DND-41 (cell line): ENCODE data around the gene HLCS.

Source experiments
- ATAC-seq: fragments of 200-7000 bp; cut with Tn5 transposase; 3 replicates; pipeline ENCODE4 v1.9.1; 2021; ENCODE audit warnings: low read depth; ENCODE audit not compliant: insufficient read depth
- DNase-seq: peaks from one replicate; pipeline ENCODE4 v3.0.0-alpha.2; 2020
- H2AFZ ChIP-seq: 2 replicates; pipeline ENCODE4 v1.6.0; 2012; ENCODE audit warnings: low read depth, low read length
- H3K27ac ChIP-seq: 2 replicates; pipeline ENCODE4 v1.5.1; 2012; ENCODE audit warnings: low read length, inconsistent platforms
- H3K27me3 ChIP-seq: fragments of 200-600 bp; sonication (generic); 2 replicates; pipeline ENCODE4 v1.6.0; 2012; ENCODE audit warnings: low read length, mild to moderate bottlenecking, inconsistent platforms; ENCODE audit not compliant: insufficient read depth, poor library complexity
- H3K36me3 ChIP-seq: 2 replicates; pipeline ENCODE4 v1.5.1; 2012; ENCODE audit warnings: low read length, inconsistent platforms; ENCODE audit not compliant: insufficient read depth
- H3K4me1 ChIP-seq: 2 replicates; pipeline ENCODE4 v1.5.1; 2012; ENCODE audit warnings: mild to moderate bottlenecking, low read length; ENCODE audit not compliant: insufficient read depth
- H3K4me2 ChIP-seq: 2 replicates; pipeline ENCODE4 v1.6.0; 2012; ENCODE audit warnings: mild to moderate bottlenecking, moderate library complexity, low read length, inconsistent platforms; ENCODE audit not compliant: insufficient read depth
- H3K4me3 ChIP-seq, 2 experiments: fragments of 200-600 bp in 1 of 2; shearing (Covaris generic) in 1 of 2; 2 replicates each; pipeline ENCODE4 v1.5.1; 2012 to 2016; ENCODE audit warnings: inconsistent platforms in 2 of 2, low read length in 2 of 2, mild to moderate bottlenecking in 2 of 2, low read depth in 1 of 2, moderate library complexity in 1 of 2
- H3K79me2 ChIP-seq: 2 replicates; pipeline ENCODE4 v1.6.0; 2012; ENCODE audit warnings: low read length, inconsistent platforms; ENCODE audit not compliant: insufficient read depth
- H3K9ac ChIP-seq: 2 replicates; pipeline ENCODE4 v1.6.0; 2012; ENCODE audit warnings: low read depth, mild to moderate bottlenecking, inconsistent platforms, low read length, moderate library complexity
- H3K9me3 ChIP-seq: 2 replicates; pipeline ENCODE4 v1.5.1; 2012; ENCODE audit warnings: low read length, moderate library complexity, mild to moderate bottlenecking, inconsistent platforms; ENCODE audit not compliant: insufficient read depth, severe bottlenecking
- H4K20me1 ChIP-seq: 2 replicates; pipeline ENCODE4 v1.6.0; 2012; ENCODE audit warnings: low read length; ENCODE audit not compliant: insufficient read depth
- EZH2 ChIP-seq: IDR thresholded peaks from 3 replicates; pipeline ENCODE4 v1.6.1; 2012; ENCODE audit warnings: borderline replicate concordance, low read depth, mild to moderate bottlenecking, moderate library complexity, low read length, inconsistent platforms; ENCODE audit not compliant: severe bottlenecking
- TF ChIP-seq, protein P1 (sequence below): IDR thresholded peaks from 2 replicates; pipeline ENCODE4 v1.5.1; 2012; ENCODE audit warnings: borderline replicate concordance, low read length, moderate library complexity, mild to moderate bottlenecking; ENCODE audit not compliant: poor library complexity, severe bottlenecking; ENCODE audit errors: extremely low read depth

Gene HLCS

DNA sequence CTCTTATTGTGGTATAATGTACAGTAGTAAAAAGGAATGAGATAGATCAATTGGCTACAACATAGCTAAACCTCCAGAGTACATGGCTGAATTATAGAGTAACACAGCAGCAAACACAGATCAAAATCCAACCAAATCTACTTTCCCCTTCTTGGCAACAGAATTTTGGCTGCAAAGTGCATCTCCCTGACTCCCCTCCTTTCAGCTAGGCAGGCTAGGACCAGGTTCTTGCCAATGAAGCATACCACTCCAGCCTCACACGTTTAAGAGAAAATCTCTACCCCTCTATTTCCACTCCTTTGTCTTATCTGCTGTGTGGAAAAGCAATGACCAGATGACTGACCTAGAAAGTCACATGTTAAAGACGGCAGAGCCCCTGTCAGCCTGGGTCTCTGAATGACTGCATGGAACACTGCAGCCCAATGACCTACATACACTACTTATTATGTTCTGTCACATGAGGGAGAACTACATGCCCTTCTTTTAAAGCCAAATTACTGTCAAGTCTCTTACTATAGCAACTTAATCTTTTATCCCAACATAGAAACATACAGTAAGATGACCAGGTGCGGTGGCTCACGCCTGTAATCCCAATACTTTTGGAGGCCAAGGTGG, 99.1 kb downstream of the HLCS start:
- H3K36me3 ChIP-seq, result no peaks in the 10 kb centered on the region
- TF ChIP-seq, protein P1, sequence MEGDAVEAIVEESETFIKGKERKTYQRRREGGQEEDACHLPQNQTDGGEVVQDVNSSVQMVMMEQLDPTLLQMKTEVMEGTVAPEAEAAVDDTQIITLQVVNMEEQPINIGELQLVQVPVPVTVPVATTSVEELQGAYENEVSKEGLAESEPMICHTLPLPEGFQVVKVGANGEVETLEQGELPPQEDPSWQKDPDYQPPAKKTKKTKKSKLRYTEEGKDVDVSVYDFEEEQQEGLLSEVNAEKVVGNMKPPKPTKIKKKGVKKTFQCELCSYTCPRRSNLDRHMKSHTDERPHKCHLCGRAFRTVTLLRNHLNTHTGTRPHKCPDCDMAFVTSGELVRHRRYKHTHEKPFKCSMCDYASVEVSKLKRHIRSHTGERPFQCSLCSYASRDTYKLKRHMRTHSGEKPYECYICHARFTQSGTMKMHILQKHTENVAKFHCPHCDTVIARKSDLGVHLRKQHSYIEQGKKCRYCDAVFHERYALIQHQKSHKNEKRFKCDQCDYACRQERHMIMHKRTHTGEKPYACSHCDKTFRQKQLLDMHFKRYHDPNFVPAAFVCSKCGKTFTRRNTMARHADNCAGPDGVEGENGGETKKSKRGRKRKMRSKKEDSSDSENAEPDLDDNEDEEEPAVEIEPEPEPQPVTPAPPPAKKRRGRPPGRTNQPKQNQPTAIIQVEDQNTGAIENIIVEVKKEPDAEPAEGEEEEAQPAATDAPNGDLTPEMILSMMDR, result no peak
- ATAC-seq (no peak), DNase-seq (no peak)
- H3K79me2 ChIP-seq, result no peaks in the 10 kb centered on the region
- H3K9me3 ChIP-seq, result no peaks in the 10 kb centered on the region
- H4K20me1 ChIP-seq, result no peaks in the 10 kb centered on the region
- no peak overlapping the region for H2AFZ ChIP-seq
- H3K27me3 ChIP-seq, result no peaks in the 10 kb centered on the region
- H3K9ac ChIP-seq, result no peak overlapping the region
- H3K4me1 ChIP-seq, result no peaks in the 10 kb centered on the region
- no peak overlapping the region for H3K27ac ChIP-seq
- no peak overlapping the region for H3K4me3 ChIP-seq
- no peak overlapping the region for H3K4me2 ChIP-seq

GRCh38 chr21:36866419-36866818, 100.0 kb downstream of the HLCS start:
- H3K4me3 ChIP-seq, result no peak overlapping the region
- TF ChIP-seq, protein P1, result no peak
- TF ChIP-seq EZH2, result no peak
- ATAC-seq, result no peak
- no peak overlapping the region for H2AFZ ChIP-seq
- no peaks in the 10 kb centered on the region for H3K9me3 ChIP-seq
- no peak overlapping the region for H3K4me2 ChIP-seq
- H3K27me3 ChIP-seq, result no peaks in the 10 kb centered on the region
- no peak overlapping the region for H3K9ac ChIP-seq
- no peak overlapping the region for H3K27ac ChIP-seq
- no peaks in the 10 kb centered on the region for H3K36me3 ChIP-seq
- DNase-seq, result no peak
- no peaks in the 10 kb centered on the region for H4K20me1 ChIP-seq
- no peaks in the 10 kb centered on the region for H3K79me2 ChIP-seq
- no peaks in the 10 kb centered on the region for H3K4me1 ChIP-seq

DNA sequence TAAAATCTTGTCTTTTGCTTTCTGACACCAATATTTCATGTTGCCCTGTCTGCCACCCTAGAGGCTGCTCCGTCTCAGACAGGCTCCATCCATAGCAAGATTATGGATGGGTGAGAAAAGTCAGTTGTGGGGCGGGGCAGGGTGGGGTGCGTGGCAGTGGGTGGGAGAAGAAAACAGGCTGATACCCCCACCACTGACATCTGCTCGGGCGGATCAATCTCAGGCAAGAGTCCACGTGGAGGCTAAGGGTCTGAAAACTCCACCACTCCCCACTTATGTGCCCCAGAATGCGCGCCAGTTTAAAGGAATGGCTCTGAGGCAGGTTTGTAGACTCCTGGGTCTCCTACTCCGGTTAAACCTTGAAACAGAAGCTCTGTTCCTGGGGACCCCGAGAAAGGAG, 101.5 kb downstream of the HLCS start:
- no peak overlapping the region for H3K4me3 ChIP-seq
- H4K20me1 ChIP-seq, result no peaks in the 10 kb centered on the region
- no peak overlapping the region for H3K4me2 ChIP-seq
- H3K27ac ChIP-seq, result no peak overlapping the region
- ATAC-seq, result no peak
- no peak overlapping the region for H3K9ac ChIP-seq
- no peak for TF ChIP-seq EZH2
- TF ChIP-seq, protein P1, result no peak
- H3K4me1 ChIP-seq, result peaks cover 4% of the 10 kb centered on the region; the same call in 1 of the 2 replicates
- no peaks in the 10 kb centered on the region for H3K36me3 ChIP-seq
- no peak overlapping the region for H2AFZ ChIP-seq
- no peak for DNase-seq
- no peaks in the 10 kb centered on the region for H3K9me3 ChIP-seq
- H3K27me3 ChIP-seq, result no peaks in the 10 kb centered on the region
- no peaks in the 10 kb centered on the region for H3K79me2 ChIP-seq

- Histone ChIP-seq H4K20me1 (no peaks in the 10 kb centered on the region), H2AFZ (no peak overlapping the region), H3K9ac (no peak overlapping the region), H3K4me1 (peaks cover 4% of the 10 kb centered on the region; the same call in 1 of the 2 replicates), H3K4me2 (no peak overlapping the region), H3K79me2 (no peaks in the 10 kb centered on the region), H3K36me3 (no peaks in the 10 kb centered on the region), H3K9me3 (no peaks in the 10 kb centered on the region), H3K27ac (no peak overlapping the region), H3K4me3 (no peak overlapping the region), H3K27me3 (no peaks in the 10 kb centered on the region)
- no peak for DNase-seq
- TF ChIP-seq EZH2, result no peak
- TF ChIP-seq, protein P1, result no peak
- ATAC-seq, result no peak
Observed at GRCh38 chr21:36863260-36863659, 103.2 kb downstream of the HLCS start.
